ENCODE results near the gene GRHL3.
"Not testable (repeated sequence)": the region's sequence is repeated elsewhere in the genome, so short reads cannot be mapped to it uniquely, and the experiment has no call there.

DNA sequence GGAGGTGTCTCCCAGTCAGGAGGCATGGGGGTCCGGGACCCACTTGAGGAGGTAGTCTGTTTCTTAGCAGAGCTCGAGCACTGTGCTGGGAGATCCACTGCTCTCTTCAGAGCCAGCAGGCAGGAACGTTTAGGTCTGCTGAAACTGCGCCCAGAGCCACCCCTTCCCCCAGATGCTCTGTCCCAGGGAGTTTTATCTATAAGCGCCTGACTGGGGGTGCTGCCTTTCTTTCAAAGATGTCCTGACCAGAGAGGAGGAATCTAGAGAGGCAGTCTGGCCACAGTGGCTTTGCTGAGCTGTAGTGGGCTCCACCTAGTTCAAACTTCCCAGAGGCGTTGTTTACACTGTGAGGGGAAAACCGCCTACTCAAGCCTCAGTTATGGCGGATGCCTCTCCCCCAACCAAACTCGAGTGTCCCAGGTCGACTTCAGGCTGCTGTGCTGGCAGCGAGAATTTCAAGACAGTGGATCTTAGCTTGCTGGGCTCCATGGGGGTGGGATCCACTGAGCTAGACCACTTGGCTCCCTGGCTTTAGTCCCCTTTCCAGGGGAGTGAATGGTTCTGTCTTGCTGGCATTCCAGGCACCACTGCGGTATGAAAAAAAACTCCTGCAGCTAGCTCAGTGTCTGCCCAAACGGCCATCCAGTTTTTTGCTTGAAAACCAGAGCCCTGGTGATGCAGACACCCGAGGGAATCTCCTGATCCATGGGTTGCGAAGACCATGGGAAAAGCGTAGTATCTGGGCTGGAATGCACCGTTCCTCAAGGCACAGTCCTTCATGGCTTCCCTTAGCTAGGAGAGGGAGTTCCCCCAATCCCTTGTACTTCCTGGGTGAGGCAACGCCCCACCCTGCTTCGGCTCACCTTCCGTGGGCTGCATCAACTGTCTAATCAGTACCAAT, 44.7 kb upstream of the GRHL3 start:
- TF ChIP-seq FOXK2 (IDR thresholded peaks at IDR 0.05); BHLHE40 (IDR thresholded peaks at IDR 0.05; ENCODE audit: borderline replicate concordance); NFRKB (IDR thresholded peaks at IDR 0.05); HDGF (IDR thresholded peaks at IDR 0.05; ENCODE audit: borderline replicate concordance); FOXA1 (IDR thresholded peaks at IDR 0.05): not testable (repeated sequence)
